Adrenal gland (tissue), 5 donors: ENCODE data around the gene ASB10.

ENCODE experiments used
- CTCF ChIP-seq, 6 experiments: fragments of 450-650 bp in 4 of 6; fragments of 200-600 bp in 2 of 6; sonication (generic) in 1 of 6; IDR thresholded peaks; 1 replicate in 5 of 6; 2 replicates in 1 of 6; pipeline versions ENCODE4 v1.5.1 to v1.8.0; 2016 to 2021; ENCODE audit warnings: antibody characterized with exemption in 6 of 6, mild to moderate bottlenecking in 2 of 6, moderate library complexity in 1 of 6
- POLR2A ChIP-seq, 2 donors: fragments of 450-650 bp; IDR thresholded peaks; one replicate each; pipeline ENCODE4 v1.6.1; 2017; ENCODE audit warnings: antibody characterized with exemption in 2 of 2, mild to moderate bottlenecking in 2 of 2, moderate library complexity in 1 of 2
- donor health status: DM: no; HTN: no; CAD: no.

DNA sequence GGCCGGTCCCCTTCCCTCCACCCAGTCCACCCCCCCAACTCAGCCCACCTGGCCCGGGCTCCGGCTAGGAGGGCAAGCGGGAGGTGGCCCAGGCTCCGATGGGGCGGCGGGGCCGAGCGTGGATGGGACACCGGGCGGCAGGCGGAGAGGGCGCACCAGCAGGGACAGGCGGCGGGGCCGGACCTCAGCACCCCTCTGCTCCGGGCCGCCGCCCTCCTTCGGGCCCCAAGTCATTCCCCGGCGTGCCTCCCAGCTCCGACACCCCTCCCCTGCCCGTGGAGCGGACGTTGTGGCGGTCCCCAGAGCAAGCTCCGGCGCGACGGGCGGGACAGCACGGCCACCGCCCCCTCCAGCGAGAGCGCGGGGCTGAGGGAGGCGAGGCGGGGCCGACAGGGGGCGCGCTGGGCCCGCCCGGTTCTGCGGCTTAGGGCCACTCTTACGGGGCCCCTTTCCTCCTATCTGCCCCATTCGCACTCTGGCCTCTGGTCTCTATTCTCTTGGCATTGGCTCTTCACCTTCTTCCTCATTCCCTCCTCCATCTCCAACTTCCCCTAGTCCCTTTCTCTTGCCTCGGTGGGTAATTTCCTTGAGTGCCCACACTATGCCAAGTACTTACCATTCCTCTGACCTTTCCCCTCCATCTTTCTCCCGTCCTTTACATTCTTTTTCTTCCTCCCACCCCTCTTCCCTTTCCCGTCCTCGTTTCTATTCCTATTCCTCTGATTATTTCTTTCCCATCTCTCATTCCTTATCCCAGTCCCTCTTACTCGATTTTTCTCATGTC, 18.9 kb downstream of the ASB10 start:
- TF ChIP-seq CTCF (IDR thresholded peaks at IDR 0.05): peak; percentile 26 to 60 (median 36)
- TF ChIP-seq POLR2A (IDR thresholded peaks at IDR 0.05): no peak
